Measurements from ENCODE around the gene NAV2.

Gene NAV2

GRCh38 chr11:20090654-20091374 lies 378.2 kb downstream of the NAV2 start:
- TF ChIP-seq ZFP30 (CRISPR knock-in tag; IDR thresholded peaks at IDR 0.05) (no peak), GLIS3 (CRISPR knock-in tag; IDR thresholded peaks at IDR 0.05) (no peak), CSDC2 (CRISPR knock-in tag; IDR thresholded peaks at IDR 0.05) (no peak), TOX (CRISPR knock-in tag; IDR thresholded peaks at IDR 0.05; ENCODE audit: borderline replicate concordance) (no peak), SNAI2 (CRISPR knock-in tag; IDR thresholded peaks at IDR 0.05) (no peak), ZNF8 (CRISPR knock-in tag; IDR thresholded peaks at IDR 0.05) (no peak), ARNTL (CRISPR knock-in tag; IDR thresholded peaks at IDR 0.05; ENCODE audit: borderline replicate concordance, low read depth) (no peak), OSR1 (CRISPR knock-in tag; IDR thresholded peaks at IDR 0.05) (no peak), TCF4 (CRISPR knock-in tag; IDR thresholded peaks at IDR 0.05; ENCODE audit: borderline replicate concordance) (no peak)
- ATAC-seq, result no peak

GRCh38 chr11:20093775-20094174 lies 381.1 kb downstream of the NAV2 start:
- TF ChIP-seq ZC3H10 (CRISPR knock-in tag; IDR thresholded peaks at IDR 0.05) (no peak), ISL1 (CRISPR knock-in tag; IDR thresholded peaks at IDR 0.05) (no peak), CSDC2 (CRISPR knock-in tag; IDR thresholded peaks at IDR 0.05) (no peak), ZNF565 (CRISPR knock-in tag; conservative IDR thresholded peaks at IDR 0.05; ENCODE audit: low read depth) (no peak), SNAI2 (CRISPR knock-in tag; IDR thresholded peaks at IDR 0.05) (no peak), CREB5 (CRISPR knock-in tag; IDR thresholded peaks at IDR 0.05; ENCODE audit: low read depth) (no peak), PPARA (CRISPR knock-in tag; IDR thresholded peaks at IDR 0.05; ENCODE audit: borderline replicate concordance) (no peak), RARB (CRISPR knock-in tag; IDR thresholded peaks at IDR 0.05) (no peak), ZNF8 (CRISPR knock-in tag; IDR thresholded peaks at IDR 0.05) (no peak), POU6F1 (CRISPR knock-in tag; IDR thresholded peaks at IDR 0.05; ENCODE audit: borderline replicate concordance, low read depth) (no peak), OSR1 (CRISPR knock-in tag; IDR thresholded peaks at IDR 0.05) (no peak), TCF4 (CRISPR knock-in tag; IDR thresholded peaks at IDR 0.05; ENCODE audit: borderline replicate concordance) (no peak), CSRNP3 (CRISPR knock-in tag; IDR thresholded peaks at IDR 0.05) (no peak), ZFP3 (CRISPR knock-in tag; IDR thresholded peaks at IDR 0.05) (no peak), ESRRG (CRISPR knock-in tag; IDR thresholded peaks at IDR 0.05) (no peak), ARNTL (CRISPR knock-in tag; IDR thresholded peaks at IDR 0.05; ENCODE audit: borderline replicate concordance, low read depth) (no peak), GLIS3 (CRISPR knock-in tag; IDR thresholded peaks at IDR 0.05) (no peak), TSHZ2 (CRISPR knock-in tag; IDR thresholded peaks at IDR 0.05) (no peak)
- no peak for ATAC-seq

GRCh38 chr11:20095189-20095588 lies 382.6 kb downstream of the NAV2 start:
- TF ChIP-seq GLIS3 (CRISPR knock-in tag; IDR thresholded peaks at IDR 0.05) (no peak), POU6F1 (CRISPR knock-in tag; IDR thresholded peaks at IDR 0.05; ENCODE audit: borderline replicate concordance, low read depth) (no peak), CSRNP3 (CRISPR knock-in tag; IDR thresholded peaks at IDR 0.05) (no peak), PATZ1 (CRISPR knock-in tag; IDR thresholded peaks at IDR 0.05; ENCODE audit: borderline replicate concordance) (no peak), ZNF565 (CRISPR knock-in tag; conservative IDR thresholded peaks at IDR 0.05; ENCODE audit: low read depth) (no peak), ZC3H10 (CRISPR knock-in tag; IDR thresholded peaks at IDR 0.05) (no peak), OSR1 (CRISPR knock-in tag; IDR thresholded peaks at IDR 0.05) (no peak), SNAI2 (CRISPR knock-in tag; IDR thresholded peaks at IDR 0.05) (no peak), ARNTL (CRISPR knock-in tag; IDR thresholded peaks at IDR 0.05; ENCODE audit: borderline replicate concordance, low read depth) (no peak), ZNF8 (CRISPR knock-in tag; IDR thresholded peaks at IDR 0.05) (no peak), RARB (CRISPR knock-in tag; IDR thresholded peaks at IDR 0.05) (no peak), ZNF70 (CRISPR knock-in tag; IDR thresholded peaks at IDR 0.05) (no peak), BACH2 (CRISPR knock-in tag; IDR thresholded peaks at IDR 0.05; ENCODE audit: borderline replicate concordance) (no peak), ZFP30 (CRISPR knock-in tag; IDR thresholded peaks at IDR 0.05) (no peak), PPARA (CRISPR knock-in tag; IDR thresholded peaks at IDR 0.05; ENCODE audit: borderline replicate concordance) (no peak), ISL1 (CRISPR knock-in tag; IDR thresholded peaks at IDR 0.05) (no peak)
- ATAC-seq, result no peak

Data from SK-N-SH treated with all-trans-retinoic acid at 6 μM for 48 hours (cell line).